Esophagus muscularis mucosa (tissue), 4 donors: ENCODE measurements around the gene OBSCN. TPM values are rescaled to one million over a fixed set of nuclear protein-coding genes. Genes with fewer than 3 reads are reported as not detected.

ENCODE experiments used
- DNase-seq: peaks from one replicate; pipeline ENCODE4 v3.0.0-alpha.2; 2017; ENCODE audit errors: extremely low spot score
- H3K27ac ChIP-seq, 4 donors: fragments of 200-600 bp; sonication (generic); replicated peaks in 1 of 4; 1 replicate in 3 of 4; 2 replicates in 1 of 4; pipeline ENCODE4 v1.5.1; 2016 to 2019; ENCODE audit warnings: mild to moderate bottlenecking in 1 of 4
- H3K27me3 ChIP-seq, 4 donors: fragments of 200-600 bp; sonication (generic); one replicate each; pipeline versions ENCODE4 v1.5.1 to v1.6.0; 2016 to 2019
- H3K36me3 ChIP-seq, 4 donors: fragments of 200-600 bp; sonication (generic); one replicate each; pipeline ENCODE4 v1.5.1; 2016 to 2019
- H3K4me1 ChIP-seq, 4 donors: fragments of 200-600 bp; sonication (generic); one replicate each; pipeline ENCODE4 v1.5.1; 2016 to 2019
- H3K4me3 ChIP-seq, 4 donors: fragments of 200-600 bp; sonication (generic); 1 replicate in 2 of 4; 2 replicates in 2 of 4; pipeline ENCODE4 v1.5.1; 2016 to 2019; ENCODE audit warnings: mild to moderate bottlenecking in 4 of 4, moderate library complexity in 1 of 4
- H3K9me3 ChIP-seq, 4 donors: fragments of 200-600 bp; sonication (generic); 1 replicate in 3 of 4; 2 replicates in 1 of 4; pipeline ENCODE4 v1.5.1; 2016 to 2019
- EP300 ChIP-seq: sonication (generic); formaldehyde crosslinking; IDR thresholded peaks from one replicate; pipeline ENCODE4 v1.6.1; 2017; ENCODE audit warnings: antibody characterized with exemption
- POLR2A ChIP-seq: fragments of 450-650 bp; IDR thresholded peaks from one replicate; pipeline ENCODE4 v1.6.1; 2017; ENCODE audit warnings: antibody characterized with exemption, moderate library complexity, mild to moderate bottlenecking, low read depth
- POLR2AphosphoS5 ChIP-seq, 2 donors: sonication (generic); formaldehyde crosslinking; IDR thresholded peaks; one replicate each; pipeline ENCODE4 v1.6.1; 2017; ENCODE audit warnings: antibody characterized with exemption in 2 of 2
- WGBS: methylation state at CpG from one replicate; pipeline ENCODE4 v1.1.5; 2018; 5-methylcytosine and 5-hydroxymethylcytosine counted together
- intact Hi-C: fragments of 100-400 bp; cut with DNase I; formaldehyde crosslinking; loops from one replicate; pipeline ENCODE4 v1.15.1; 2023
- total RNA-seq, 4 donors: library from RNA; depleted of rRNA; stranded (reverse); fragments of >200 nt; gene quantifications; one replicate each; pipeline versions ENCODE4 v1.1.0 to v1.2.1, GENCODE V29; 2016
- TF ChIP-seq, protein P1 (sequence below), 3 experiments: fragments of 200-600 bp in 2 of 3; fragments of 450-650 bp in 1 of 3; sonication (generic) in 2 of 3; IDR thresholded peaks; one replicate each; pipeline ENCODE4 v1.5.1; 2017 to 2019; ENCODE audit warnings: antibody characterized with exemption in 3 of 3, mild to moderate bottlenecking in 2 of 3, moderate library complexity in 1 of 3

The OBSCN gene
- total RNA-seq, 4 donors from 2014 or later = 12.6 to 31.4 (median 17.8) TPM

DNA sequence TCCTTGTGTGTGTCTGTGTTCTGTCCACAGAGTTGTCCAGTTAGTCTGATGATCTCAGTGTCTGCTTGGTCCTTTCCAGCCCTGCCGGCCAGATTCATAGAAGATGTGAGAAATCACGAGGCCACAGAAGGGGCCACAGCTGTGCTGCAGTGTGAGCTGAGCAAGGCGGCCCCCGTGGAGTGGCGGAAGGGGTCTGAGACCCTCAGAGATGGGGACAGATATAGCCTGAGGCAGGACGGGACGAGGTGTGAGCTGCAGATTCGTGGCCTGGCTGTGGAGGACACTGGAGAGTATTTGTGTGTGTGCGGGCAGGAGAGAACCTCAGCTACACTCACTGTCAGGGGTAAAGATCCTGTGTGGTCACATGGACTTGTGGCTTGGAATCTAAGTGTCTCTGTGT is 95.8 kb downstream of the OBSCN start:
- peaks cover 0 to 39% (median 32%) of the 10 kb centered on the region in 4 donors for H3K9me3 ChIP-seq
- TF ChIP-seq POLR2AphosphoS5 (IDR thresholded peaks at IDR 0.05) = no peak
- TF ChIP-seq, protein P1, sequence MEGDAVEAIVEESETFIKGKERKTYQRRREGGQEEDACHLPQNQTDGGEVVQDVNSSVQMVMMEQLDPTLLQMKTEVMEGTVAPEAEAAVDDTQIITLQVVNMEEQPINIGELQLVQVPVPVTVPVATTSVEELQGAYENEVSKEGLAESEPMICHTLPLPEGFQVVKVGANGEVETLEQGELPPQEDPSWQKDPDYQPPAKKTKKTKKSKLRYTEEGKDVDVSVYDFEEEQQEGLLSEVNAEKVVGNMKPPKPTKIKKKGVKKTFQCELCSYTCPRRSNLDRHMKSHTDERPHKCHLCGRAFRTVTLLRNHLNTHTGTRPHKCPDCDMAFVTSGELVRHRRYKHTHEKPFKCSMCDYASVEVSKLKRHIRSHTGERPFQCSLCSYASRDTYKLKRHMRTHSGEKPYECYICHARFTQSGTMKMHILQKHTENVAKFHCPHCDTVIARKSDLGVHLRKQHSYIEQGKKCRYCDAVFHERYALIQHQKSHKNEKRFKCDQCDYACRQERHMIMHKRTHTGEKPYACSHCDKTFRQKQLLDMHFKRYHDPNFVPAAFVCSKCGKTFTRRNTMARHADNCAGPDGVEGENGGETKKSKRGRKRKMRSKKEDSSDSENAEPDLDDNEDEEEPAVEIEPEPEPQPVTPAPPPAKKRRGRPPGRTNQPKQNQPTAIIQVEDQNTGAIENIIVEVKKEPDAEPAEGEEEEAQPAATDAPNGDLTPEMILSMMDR (IDR thresholded peaks at IDR 0.05) = no peak
- no peak for TF ChIP-seq POLR2A
- no peak for TF ChIP-seq EP300
- no peak for DNase-seq
- no peaks in the 10 kb centered on the region for H3K4me1 ChIP-seq
- no peak overlapping the region for H3K4me3 ChIP-seq
- H3K27me3 ChIP-seq = peaks cover 0 to 15% (median 0%) of the 10 kb centered on the region in 4 donors
- WGBS = 92% methylated on average over 9 of the region's 9 CpGs
- no peak overlapping the region for H3K27ac ChIP-seq
- intact Hi-C loops = no loop called here
- peaks cover 0 to 59% (median 3%) of the 10 kb centered on the region in 4 donors for H3K36me3 ChIP-seq

DNA sequence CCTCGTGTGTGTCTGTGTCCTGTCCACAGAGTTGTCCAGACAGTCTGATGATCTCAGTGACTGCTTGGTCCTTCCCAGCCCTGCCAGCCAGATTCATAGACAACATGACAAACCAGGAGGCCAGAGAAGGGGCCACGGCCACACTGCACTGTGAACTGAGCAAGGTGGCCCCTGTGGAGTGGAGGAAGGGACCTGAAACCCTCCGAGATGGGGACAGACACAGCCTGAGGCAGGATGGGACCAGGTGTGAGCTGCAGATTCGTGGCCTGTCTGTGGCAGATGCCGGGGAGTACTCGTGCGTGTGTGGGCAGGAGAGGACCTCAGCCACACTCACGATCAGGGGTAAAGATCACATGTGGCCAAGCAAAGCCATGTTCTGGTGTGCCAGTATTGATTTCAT is 96.4 kb downstream of the OBSCN start:
- 91% methylated on average over 8 of the region's 8 CpGs for WGBS
- Histone ChIP-seq H3K9me3 (peaks cover 0 to 39% (median 32%) of the 10 kb centered on the region in 4 donors), H3K27me3 (peaks cover 0 to 21% (median 0%) of the 10 kb centered on the region in 4 donors), H3K4me1 (no peaks in the 10 kb centered on the region), H3K27ac (no peak overlapping the region), H3K4me3 (no peak overlapping the region), H3K36me3 (peaks cover 0 to 59% (median 3%) of the 10 kb centered on the region in 4 donors)
- no peak for DNase-seq
- intact Hi-C loops = no loop called here
- TF ChIP-seq POLR2AphosphoS5 (IDR thresholded peaks at IDR 0.05) (no peak), EP300 (no peak), POLR2A (no peak)
- TF ChIP-seq, protein P1 (IDR thresholded peaks at IDR 0.05) = no peak

DNA sequence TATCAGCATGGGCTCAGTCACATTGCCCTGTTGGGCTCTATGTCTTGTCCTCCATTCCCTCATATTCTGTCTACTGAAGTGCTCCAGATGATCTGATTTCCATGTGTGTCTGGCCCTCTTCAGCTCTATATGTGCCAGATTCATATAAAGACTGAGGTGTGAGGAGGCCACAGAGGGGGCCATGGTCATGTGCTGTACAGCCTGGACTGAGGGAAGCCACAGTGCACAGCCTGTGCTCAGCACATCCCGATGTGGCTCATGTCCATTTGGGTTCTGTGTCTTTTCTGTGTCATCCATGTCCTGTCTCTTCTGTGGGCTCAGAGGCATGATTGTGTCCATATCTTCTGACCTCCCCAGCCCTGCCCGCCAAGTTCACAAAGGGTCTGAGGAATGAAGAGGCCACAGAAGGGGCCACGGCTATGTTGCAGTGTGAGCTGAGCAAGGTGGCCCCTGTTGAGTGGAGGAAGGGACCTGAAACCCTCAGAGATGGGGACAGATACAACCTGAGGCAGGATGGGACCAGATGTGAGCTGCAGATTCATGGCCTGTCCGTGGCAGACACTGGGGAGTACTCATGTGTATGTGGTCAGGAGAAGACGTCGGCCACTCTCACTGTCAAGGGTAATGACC is 97.0 kb downstream of the OBSCN start:
- intact Hi-C loops = no loop called here
- no peak for DNase-seq
- H3K36me3 ChIP-seq = peaks cover 0 to 59% (median 3%) of the 10 kb centered on the region in 4 donors

DNA sequence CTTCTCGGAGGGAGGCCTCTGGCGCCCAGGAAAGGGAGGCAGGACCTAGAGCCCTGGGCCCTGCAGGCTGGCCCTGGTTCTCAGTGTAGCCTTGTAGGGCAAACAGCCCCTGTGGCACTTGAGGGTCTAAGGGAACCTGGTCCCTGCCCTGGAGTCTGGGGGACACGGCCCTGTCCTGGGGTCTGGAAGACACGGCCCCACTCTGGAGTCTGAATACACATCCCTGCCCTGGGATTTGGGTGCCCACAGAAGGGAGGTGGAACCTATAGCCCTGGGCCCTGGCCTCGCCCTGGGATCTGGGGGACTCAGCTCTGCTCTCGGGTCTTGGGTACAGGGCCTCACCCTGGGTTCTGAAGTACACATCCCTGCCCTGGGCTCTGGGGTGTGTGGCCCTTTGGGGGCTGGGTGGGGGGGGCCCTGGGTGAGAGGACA is 97.9 kb downstream of the OBSCN start:
- WGBS = 89% methylated on average over 2 of the region's 6 CpGs
- Histone ChIP-seq H3K36me3 (peaks cover 0 to 59% (median 0%) of the 10 kb centered on the region in 4 donors), H3K27ac (no peak overlapping the region), H3K4me1 (no peaks in the 10 kb centered on the region), H3K9me3 (peaks cover 0 to 33% (median 30%) of the 10 kb centered on the region in 4 donors), H3K4me3 (no peak overlapping the region), H3K27me3 (peaks cover 0 to 34% (median 0%) of the 10 kb centered on the region in 4 donors)
- no peak for DNase-seq
- intact Hi-C loops = no loop called here
- TF ChIP-seq POLR2A = no peak
- no peak for TF ChIP-seq POLR2AphosphoS5 (IDR thresholded peaks at IDR 0.05)
- no peak for TF ChIP-seq EP300
- TF ChIP-seq, protein P1 (IDR thresholded peaks at IDR 0.05) = no peak

More for the DNA sequence above, 97.0 kb downstream of the OBSCN start:
- Histone ChIP-seq H3K27me3 (peaks cover 0 to 28% (median 0%) of the 10 kb centered on the region in 4 donors), H3K4me3 (no peak overlapping the region), H3K4me1 (no peaks in the 10 kb centered on the region), H3K9me3 (peaks cover 0 to 39% (median 32%) of the 10 kb centered on the region in 4 donors), H3K27ac (no peak overlapping the region)
- TF ChIP-seq, protein P1 (IDR thresholded peaks at IDR 0.05) = no peak
- TF ChIP-seq POLR2A (no peak), EP300 (no peak), POLR2AphosphoS5 (IDR thresholded peaks at IDR 0.05) (no peak)
- WGBS = 95% methylated on average over 6 of the region's 6 CpGs
